Gastrocnemius medialis (tissue), 4 donors: ENCODE data around the gene SLC37A1.

Experiments
- CTCF ChIP-seq, 5 experiments: fragments of 450-650 bp in 3 of 5; fragments of 200-600 bp in 2 of 5; sonication (generic) in 2 of 5; IDR thresholded peaks in 4 of 5; conservative IDR thresholded peaks in 1 of 5; 1 replicate in 4 of 5; 2 replicates in 1 of 5; pipeline ENCODE4 v1.5.1; 2016 to 2019; ENCODE audit warnings: antibody characterized with exemption in 5 of 5, mild to moderate bottlenecking in 3 of 5, moderate library complexity in 3 of 5
- POLR2A ChIP-seq, 2 donors: fragments of 450-650 bp; IDR thresholded peaks; one replicate each; pipeline ENCODE4 v1.6.1; 2017; ENCODE audit warnings: antibody characterized with exemption in 2 of 2, mild to moderate bottlenecking in 2 of 2, moderate library complexity in 2 of 2

DNA sequence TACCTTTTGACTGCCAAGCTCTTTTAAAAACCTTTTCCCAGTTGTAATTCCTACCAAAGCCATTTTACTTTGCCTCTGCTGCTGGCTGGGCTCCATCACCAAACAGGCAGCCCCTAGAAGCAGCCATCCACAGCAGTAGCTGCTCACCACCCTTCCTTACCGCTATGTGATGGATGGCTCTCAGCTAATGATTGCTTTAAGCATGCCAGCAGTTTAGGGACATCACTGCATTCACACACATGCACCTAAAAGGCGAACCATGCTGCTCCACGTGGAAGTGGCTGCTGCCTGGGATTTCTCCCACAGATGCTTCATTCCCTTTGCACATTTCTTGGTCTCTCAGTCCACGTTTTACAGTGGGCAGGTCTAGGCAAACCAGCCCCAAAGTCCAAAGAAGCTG is 93.5 kb downstream of the SLC37A1 start:
- TF ChIP-seq CTCF (IDR thresholded peaks at IDR 0.05 in 4 of 5, conservative IDR thresholded peaks at IDR 0.05 in 1 of 5) (no peak), POLR2A (IDR thresholded peaks at IDR 0.05) (no peak)
